HEK293T (cell line): Measurements from ENCODE around the gene CHD6.

Experiments
- CTCF ChIA-PET: fragments of 350-600 bp; formaldehyde crosslinking; extraction: SDS; loops from one replicate; lab custom pipeline; 2021; ENCODE audit warnings: antibody characterized with exemption, inconsistent platforms; lab: Yijun Ruan, JAX
- POLR2A ChIA-PET: fragments of 350-600 bp; formaldehyde crosslinking; extraction: SDS; loops from one replicate; lab custom pipeline; 2020; ENCODE audit warnings: antibody characterized with exemption, inconsistent platforms; lab: Yijun Ruan, JAX
- DNase-seq: peaks from one replicate; pipeline ENCODE4 v3.0.0; 2012; ENCODE audit warnings: mixed read lengths; ENCODE audit errors: extremely low spot score
- ARNT ChIP-seq: fragments of 450-650 bp; IDR thresholded peaks from 2 replicates; pipeline ENCODE4 v1.6.1; 2017; ENCODE audit warnings: mild to moderate bottlenecking
- BHLHE40 ChIP-seq: fragments of 450-650 bp; IDR thresholded peaks from 2 replicates; pipeline ENCODE4 v1.6.1; 2016; ENCODE audit warnings: mild to moderate bottlenecking, moderate library complexity, borderline replicate concordance
- CTBP1 ChIP-seq: fragments of 450-650 bp; IDR thresholded peaks from 2 replicates; pipeline ENCODE4 v1.6.1; 2016; ENCODE audit warnings: borderline replicate concordance
- ELF4 ChIP-seq: fragments of 450-650 bp; IDR thresholded peaks from 2 replicates; pipeline ENCODE4 v1.6.1; 2017; ENCODE audit warnings: antibody characterized with exemption
- FOXA1 ChIP-seq: fragments of 450-650 bp; IDR thresholded peaks from 2 replicates; pipeline ENCODE4 v1.6.1; 2016; ENCODE audit warnings: mild to moderate bottlenecking
- FOXK2 ChIP-seq: fragments of 450-650 bp; IDR thresholded peaks from 2 replicates; pipeline ENCODE4 v1.6.1; 2016; ENCODE audit warnings: mild to moderate bottlenecking
- FOXM1 ChIP-seq: fragments of 450-650 bp; IDR thresholded peaks from 2 replicates; pipeline ENCODE4 v1.6.1; 2017; ENCODE audit warnings: mild to moderate bottlenecking, borderline replicate concordance
- HDGF ChIP-seq: fragments of 450-650 bp; IDR thresholded peaks from 2 replicates; pipeline ENCODE4 v1.6.1; 2017; ENCODE audit warnings: antibody characterized with exemption, borderline replicate concordance
- L3MBTL2 ChIP-seq: fragments of 450-650 bp; conservative IDR thresholded peaks from 2 replicates; pipeline ENCODE4 v1.6.1; 2016; ENCODE audit warnings: mild to moderate bottlenecking
- LEF1 ChIP-seq: fragments of 450-650 bp; IDR thresholded peaks from 2 replicates; pipeline ENCODE4 v1.6.1; 2017; ENCODE audit warnings: mild to moderate bottlenecking, borderline replicate concordance
- NFRKB ChIP-seq: fragments of 450-650 bp; IDR thresholded peaks from 2 replicates; pipeline ENCODE4 v1.6.1; 2016; ENCODE audit warnings: mild to moderate bottlenecking, moderate library complexity
- SP1 ChIP-seq: fragments of 450-650 bp; IDR thresholded peaks from 2 replicates; pipeline ENCODE4 v1.6.1; 2017
- SUZ12 ChIP-seq: fragments of 450-650 bp; IDR thresholded peaks from 2 replicates; pipeline ENCODE4 v1.6.1; 2016; ENCODE audit warnings: mild to moderate bottlenecking
- TARDBP ChIP-seq: fragments of 450-650 bp; IDR thresholded peaks from 2 replicates; pipeline ENCODE4 v1.6.1; 2016
- ZNF384 ChIP-seq: fragments of 450-650 bp; IDR thresholded peaks from 2 replicates; pipeline ENCODE4 v1.6.1; 2016
- TF ChIP-seq, protein P1 (sequence below): fragments of 450-650 bp; IDR thresholded peaks from 2 replicates; pipeline ENCODE4 v1.6.1; 2016

The CHD6 gene

GRCh38 chr20:41654292-41654691 is 36.1 kb upstream of the CHD6 start:
- no peak for DNase-seq
- POLR2A ChIA-PET: no interaction called here
- CTCF ChIA-PET: no interaction called here
- TF ChIP-seq CTBP1 (no peak), L3MBTL2 (no peak), TARDBP (no peak), BHLHE40 (no peak), SUZ12 (no peak), HDGF (no peak), SP1 (no peak)
- TF ChIP-seq, protein P1, sequence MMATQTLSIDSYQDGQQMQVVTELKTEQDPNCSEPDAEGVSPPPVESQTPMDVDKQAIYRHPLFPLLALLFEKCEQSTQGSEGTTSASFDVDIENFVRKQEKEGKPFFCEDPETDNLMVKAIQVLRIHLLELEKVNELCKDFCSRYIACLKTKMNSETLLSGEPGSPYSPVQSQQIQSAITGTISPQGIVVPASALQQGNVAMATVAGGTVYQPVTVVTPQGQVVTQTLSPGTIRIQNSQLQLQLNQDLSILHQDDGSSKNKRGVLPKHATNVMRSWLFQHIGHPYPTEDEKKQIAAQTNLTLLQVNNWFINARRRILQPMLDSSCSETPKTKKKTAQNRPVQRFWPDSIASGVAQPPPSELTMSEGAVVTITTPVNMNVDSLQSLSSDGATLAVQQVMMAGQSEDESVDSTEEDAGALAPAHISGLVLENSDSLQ: no peak

- CTCF ChIA-PET: no interaction called here
- DNase-seq: no peak
- POLR2A ChIA-PET: no interaction called here
- no peak for TF ChIP-seq ZNF384
- TF ChIP-seq SUZ12: no peak
- no peak for TF ChIP-seq NFRKB
- no peak for TF ChIP-seq TARDBP
- no peak for TF ChIP-seq ARNT
- no peak for TF ChIP-seq LEF1
- no peak for TF ChIP-seq SP1
- no peak for TF ChIP-seq FOXM1
- no peak for TF ChIP-seq L3MBTL2
- no peak for TF ChIP-seq FOXK2
- no peak for TF ChIP-seq BHLHE40
- TF ChIP-seq CTBP1: no peak
- TF ChIP-seq, protein P1: no peak
- TF ChIP-seq HDGF: no peak
- no peak for TF ChIP-seq ELF4
Measured at GRCh38 chr20:41650231-41650948, 32.2 kb upstream of the CHD6 start.

- TF ChIP-seq SP1 (no peak), NFRKB (no peak), BHLHE40 (no peak), ZNF384 (no peak), SUZ12 (no peak), FOXA1 (no peak), TARDBP (no peak), HDGF (no peak), CTBP1 (no peak), FOXM1 (no peak), L3MBTL2 (no peak), ELF4 (no peak), ARNT (no peak), FOXK2 (no peak), LEF1 (no peak)
- TF ChIP-seq, protein P1: no peak
- no peak for DNase-seq
Measured at GRCh38 chr20:41649489-41649888, 31.3 kb upstream of the CHD6 start.

DNA sequence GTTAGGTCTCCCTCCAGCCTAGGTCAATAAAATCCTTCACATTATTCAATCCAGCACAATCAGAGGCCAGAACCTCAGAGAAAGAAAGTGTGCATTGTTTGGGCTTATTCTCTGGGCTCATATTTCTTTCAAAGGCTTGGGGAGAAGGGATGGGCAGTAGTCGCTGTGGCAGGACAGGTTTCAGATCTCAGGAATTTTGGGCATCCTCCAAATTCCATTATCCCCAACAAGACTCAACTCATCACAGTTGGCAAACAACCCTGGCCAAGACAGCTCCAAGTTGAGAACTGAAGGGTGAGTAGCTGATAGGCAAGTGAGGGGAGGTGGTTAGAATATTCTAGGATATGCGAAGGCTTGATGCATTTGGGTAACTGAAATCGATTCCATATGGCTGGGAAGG is 27.2 kb upstream of the CHD6 start:
- POLR2A ChIA-PET: no interaction called here
- CTCF ChIA-PET: no interaction called here
- DNase-seq: no peak
- TF ChIP-seq ZNF384 (no peak), CTBP1 (no peak), ELF4 (no peak), L3MBTL2 (no peak), LEF1 (no peak), TARDBP (no peak), NFRKB (no peak), BHLHE40 (no peak), FOXK2 (no peak), FOXA1 (no peak), ARNT (no peak)
- TF ChIP-seq, protein P1: no peak

More at GRCh38 chr20:41649489-41649888, 31.3 kb upstream of the CHD6 start:
- ChIA-PET CTCF (no interaction called here), POLR2A (interaction anchor here (1.6 kb wide), 1 partner anchor 44 kb away, joined by 4 read pairs; no protein-coding TSS in a partner anchor)

DNA sequence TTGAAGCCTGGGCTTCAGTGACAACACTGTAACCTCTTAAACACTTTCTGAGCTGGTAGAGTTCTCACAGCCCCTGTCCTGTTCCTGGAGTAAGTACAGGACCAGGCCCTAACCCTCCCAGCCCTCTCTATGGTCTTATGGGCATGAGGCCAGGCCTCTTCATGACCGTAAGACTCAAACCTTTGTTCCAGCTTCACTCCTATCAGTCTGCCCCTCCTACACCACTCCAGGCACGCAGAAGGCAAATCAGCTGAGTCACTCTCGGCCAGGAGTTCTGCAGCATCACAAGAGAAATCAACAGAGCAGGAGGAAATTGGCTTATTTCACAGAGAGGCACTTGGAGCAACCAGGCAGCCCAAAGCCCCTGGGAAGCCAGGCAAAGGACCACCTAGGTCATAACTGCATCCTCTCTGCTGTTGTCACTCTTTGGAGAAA is 25.3 kb upstream of the CHD6 start:
- DNase-seq: no peak
- no peak for TF ChIP-seq TARDBP
- no peak for TF ChIP-seq HDGF
- TF ChIP-seq SP1: no peak
- TF ChIP-seq LEF1: no peak
- TF ChIP-seq L3MBTL2: no peak
- no peak for TF ChIP-seq ELF4
- TF ChIP-seq, protein P1: no peak
- TF ChIP-seq ZNF384: no peak
- no peak for TF ChIP-seq ARNT
- no peak for TF ChIP-seq FOXM1
- no peak for TF ChIP-seq CTBP1
- ChIA-PET POLR2A (no interaction called here), CTCF (no interaction called here)

DNA sequence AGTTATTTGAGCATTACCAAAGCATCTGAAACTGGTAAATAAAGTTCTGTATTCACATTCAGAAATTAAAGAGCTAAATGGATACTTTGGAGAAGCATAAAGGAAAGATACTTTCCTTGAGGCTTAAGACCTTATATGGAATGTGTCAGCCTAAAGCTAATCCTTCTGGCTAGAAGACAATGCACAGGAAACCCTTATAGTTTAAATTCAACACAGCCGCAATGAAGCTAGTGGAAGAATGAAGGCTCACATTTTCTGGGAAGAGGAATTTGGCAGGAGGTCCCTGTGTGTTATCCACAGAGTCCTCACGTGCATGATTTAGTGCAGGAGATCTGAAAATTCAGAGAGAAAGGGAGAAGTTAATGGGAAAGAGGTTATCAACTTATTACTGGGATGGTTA is 21.5 kb upstream of the CHD6 start:
- ChIA-PET CTCF (no interaction called here), POLR2A (no interaction called here)
- no peak for DNase-seq
- no peak for TF ChIP-seq NFRKB
- no peak for TF ChIP-seq ELF4
- no peak for TF ChIP-seq FOXM1
- no peak for TF ChIP-seq FOXA1
- no peak for TF ChIP-seq L3MBTL2
- no peak for TF ChIP-seq CTBP1
- TF ChIP-seq, protein P1: no peak
- TF ChIP-seq BHLHE40: no peak
- no peak for TF ChIP-seq ARNT
- no peak for TF ChIP-seq HDGF
- no peak for TF ChIP-seq SUZ12
- TF ChIP-seq ZNF384: no peak
- no peak for TF ChIP-seq LEF1
- TF ChIP-seq TARDBP: no peak
- TF ChIP-seq SP1: no peak
- TF ChIP-seq FOXK2: no peak
